K562 (cell line): Measurements from ENCODE around the gene NKD1. TPM values are rescaled to one million over a fixed set of nuclear protein-coding genes. Genes with fewer than 3 reads are reported as not detected.
A peak's percentile ranks its signal among the peaks of the same experiment; 100 is the strongest.

ENCODE experiments used
- ATAC-seq: fragments of 200-7000 bp; cut with Tn5 transposase; 3 replicates; pipeline ENCODE4 v1.9.1; 2020; ENCODE audit warnings: moderate library complexity
- BruUV-seq: library from RNA; stranded (reverse); fragments of 400-500 nt; replicated peaks from 2 replicates; lab custom pipeline; 2021; lab: Mats Ljungman, UMichigan
- CTCF ChIA-PET: fragments of 300-600 bp; formaldehyde crosslinking; extraction: SDS; loops from one replicate; lab custom pipeline; 2021; ENCODE audit warnings: low intra/inter-chr PET ratio; lab: Yijun Ruan, JAX
- POLR2A ChIA-PET: fragments of 300-600, 350-650 bp; sonication (Branson Sonifier 250); formaldehyde crosslinking; extraction: SDS; loops from one replicate; lab custom pipeline; 2021; ENCODE audit warnings: antibody characterized with exemption, inconsistent platforms; lab: Yijun Ruan, JAX
- DNase-seq, 4 experiments: peaks; one replicate each; pipeline versions ENCODE4 v3.0.0 to v3.0.0-alpha.2; 2011 to 2018; ENCODE audit warnings: low spot score in 3 of 4, mixed read lengths in 3 of 4; ENCODE audit errors: extremely low read depth in 1 of 4
- FAIRE-seq: peaks from 2 replicates; lab custom pipeline; 2011; peaks lifted over from hg19 to GRCh38; lab: Jason Lieb, UNC
- H2AFZ ChIP-seq: 2 replicates; pipeline ENCODE4 v1.6.0; 2011; ENCODE audit warnings: low read depth, low read length, control low read depth, inconsistent platforms
- H3K27ac ChIP-seq: fragments of 200-600 bp; 3 replicates; pipeline ENCODE4 v1.8.0; 2011; ENCODE audit warnings: low read depth, mild to moderate bottlenecking, control low read depth, inconsistent platforms, low read length, moderate library complexity, mixed read lengths; ENCODE audit errors: extremely low read depth
- H3K27me3 ChIP-seq, 2 experiments: fragments of 300-600 bp in 1 of 2; 2 replicates in 1 of 2; 3 replicates in 1 of 2; pipeline versions ENCODE4 v1.6.0 to v1.8.0; 2011; ENCODE audit warnings: inconsistent platforms in 2 of 2, low read length in 2 of 2, mild to moderate bottlenecking in 1 of 2, mixed read lengths in 1 of 2, moderate library complexity in 1 of 2; ENCODE audit not compliant: control insufficient read depth in 2 of 2, insufficient read depth in 2 of 2
- H3K36me3 ChIP-seq: fragments of 300-600 bp; 3 replicates; pipeline ENCODE4 v1.8.0; 2011; ENCODE audit warnings: mild to moderate bottlenecking, low read length, inconsistent platforms; ENCODE audit not compliant: control insufficient read depth, insufficient read depth
- H3K4me1 ChIP-seq, 2 experiments: fragments of 200-600 bp in 1 of 2; replicated peaks in 1 of 2; 2 replicates in 1 of 2; 3 replicates in 1 of 2; pipeline versions ENCODE4 v1.5.1 to v1.8.0; 2011; ENCODE audit warnings: inconsistent platforms in 2 of 2, low read length in 2 of 2, mild to moderate bottlenecking in 1 of 2, mixed read lengths in 1 of 2, moderate library complexity in 1 of 2; ENCODE audit not compliant: control insufficient read depth in 2 of 2, insufficient read depth in 2 of 2
- H3K4me2 ChIP-seq: 2 replicates; pipeline ENCODE4 v1.6.1; 2011; ENCODE audit warnings: low read length, control low read depth, inconsistent platforms, mixed read lengths; ENCODE audit not compliant: insufficient read depth
- H3K4me3 ChIP-seq: fragments of 200-600 bp; sonication (generic), shearing (Covaris generic); 2 replicates; pipeline ENCODE4 v1.5.1; 2016; ENCODE audit warnings: control low read depth, inconsistent platforms
- H3K79me2 ChIP-seq: fragments of 200-600 bp; 3 replicates; pipeline ENCODE4 v1.8.0; 2011; ENCODE audit warnings: low read length, inconsistent platforms; ENCODE audit not compliant: control insufficient read depth, insufficient read depth
- H3K9ac ChIP-seq, 2 experiments: 2 replicates each; pipeline versions ENCODE4 v1.6.0 to v1.6.1; 2011; ENCODE audit warnings: low read depth in 2 of 2, low read length in 2 of 2, control low read depth in 1 of 2, inconsistent platforms in 1 of 2, mild to moderate bottlenecking in 1 of 2, mixed read lengths in 1 of 2; ENCODE audit not compliant: insufficient read depth in 1 of 2
- H3K9me1 ChIP-seq: one replicate; pipeline ENCODE4 v1.6.0; 2011; ENCODE audit warnings: inconsistent platforms, mild to moderate bottlenecking, low read length, moderate library complexity; ENCODE audit not compliant: control insufficient read depth, insufficient read depth
- H3K9me3 ChIP-seq: replicated peaks from 2 replicates; pipeline ENCODE4 v1.5.1; 2011; ENCODE audit warnings: low read depth, low read length, inconsistent platforms; ENCODE audit not compliant: control insufficient read depth, insufficient read depth
- H4K20me1 ChIP-seq: replicated peaks from 2 replicates; pipeline ENCODE4 v1.6.1; 2011; ENCODE audit warnings: low read length, inconsistent platforms, mixed read lengths; ENCODE audit not compliant: control insufficient read depth, insufficient read depth
- BCOR ChIP-seq: fragments of 450-650 bp; IDR thresholded peaks from 2 replicates; pipeline ENCODE4 v1.6.1; 2016
- WGBS: fragments of 100-300 bp; shearing (Covaris generic); methylation state at CpG from one replicate; pipeline ENCODE4 v1.1.6; 2016; ENCODE audit warnings: low coverage, mixed read lengths; ENCODE audit not compliant: insufficient coverage; ENCODE audit errors: missing lambda C conversion rate; 5-methylcytosine and 5-hydroxymethylcytosine counted together
- in situ Hi-C: fragments of 300-500 bp; cut with MboI; formaldehyde crosslinking; loops from 4 replicates; pipeline ENCODE4 v1.15.0; 2018; ENCODE audit warnings: inconsistent platforms, mixed read lengths
- intact Hi-C: fragments of 100-400 bp; cut with micrococcal nuclease; formaldehyde crosslinking; loops from 2 replicates; pipeline ENCODE4 v1.14.2; 2022
- polyA plus RNA-seq, 8 experiments: library from polyadenylated mRNA; depleted of rRNA in 4 of 8; stranded (reverse) in 5 of 8; unstranded in 3 of 8; fragments of >200 nt; fragmentation: Nextera tagmentation in 2 of 8; fragmentation: Illumina TruSeq in 1 of 8; extraction: Ambion mirVana in 2 of 8; extraction: Trizol in 1 of 8; gene quantifications; 2 replicates each; pipeline versions ENCODE4 v1.2.1 to v1.2.3, GENCODE V29; 2011 to 2014; ENCODE audit warnings: inconsistent platforms in 1 of 8, missing spikeins in 1 of 8
- total RNA-seq, 7 experiments: library from RNA; depleted of rRNA in 6 of 7; stranded (reverse); fragments of >200 nt in 6 of 7; fragmentation: Illumina TruSeq in 2 of 7; extraction: Trizol in 2 of 7; gene quantifications; 2 replicates each; pipeline versions ENCODE4 v1.2.1 to v1.2.3, GENCODE V29; 2011 to 2021; ENCODE audit warnings: low replicate concordance in 1 of 7
- TF ChIP-seq, protein P1 (sequence below): conservative IDR thresholded peaks from 2 replicates; pipeline ENCODE4 v1.6.1; 2011; ENCODE audit warnings: low read depth, mild to moderate bottlenecking, low read length; ENCODE audit not compliant: control insufficient read depth

Gene NKD1
- total and polyA plus RNA-seq, 9 of the 15 experiments (the other 6 are each of a cell fraction or from before 2014, with no cell fraction given): under 0.01 to 0.24 (median 0.04) TPM; not detected in 2

DNA sequence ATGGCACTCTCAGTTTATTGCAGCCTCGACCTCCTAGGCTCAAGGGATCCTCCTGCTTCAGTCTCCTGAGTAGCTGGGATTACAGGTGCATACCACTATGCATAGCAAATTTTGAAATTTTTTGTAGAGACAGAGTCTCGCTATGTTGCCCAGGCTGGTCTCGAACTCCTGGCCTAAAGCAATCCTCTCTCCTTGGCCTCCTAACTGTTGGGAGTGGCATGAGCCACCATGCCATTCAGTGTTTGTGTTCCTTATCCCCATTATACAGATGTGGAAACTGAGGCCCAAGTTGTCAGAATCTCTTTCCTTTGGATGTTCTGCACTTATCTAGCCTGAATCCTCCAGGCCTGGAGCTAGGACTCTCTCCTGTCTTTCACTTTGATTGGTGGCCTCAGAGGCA, 40.8 kb upstream of the NKD1 start:
- no peaks in the 10 kb centered on the region for H3K9me3 ChIP-seq
- no peaks in the 10 kb centered on the region for H3K79me2 ChIP-seq
- POLR2A ChIA-PET: interaction anchor here (1.3 kb wide), 1 partner anchor 12 kb away, joined by 4 read pairs; no protein-coding TSS in a partner anchor
- ATAC-seq (no peak), DNase-seq (no peak), FAIRE-seq (no peak)
- 0 out of 2 replicates have a peak, but pooled peaks have one; percentile 40 for TF ChIP-seq BCOR
- TF ChIP-seq, protein P1, sequence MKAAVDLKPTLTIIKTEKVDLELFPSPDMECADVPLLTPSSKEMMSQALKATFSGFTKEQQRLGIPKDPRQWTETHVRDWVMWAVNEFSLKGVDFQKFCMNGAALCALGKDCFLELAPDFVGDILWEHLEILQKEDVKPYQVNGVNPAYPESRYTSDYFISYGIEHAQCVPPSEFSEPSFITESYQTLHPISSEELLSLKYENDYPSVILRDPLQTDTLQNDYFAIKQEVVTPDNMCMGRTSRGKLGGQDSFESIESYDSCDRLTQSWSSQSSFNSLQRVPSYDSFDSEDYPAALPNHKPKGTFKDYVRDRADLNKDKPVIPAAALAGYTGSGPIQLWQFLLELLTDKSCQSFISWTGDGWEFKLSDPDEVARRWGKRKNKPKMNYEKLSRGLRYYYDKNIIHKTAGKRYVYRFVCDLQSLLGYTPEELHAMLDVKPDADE: no peak
- 0 out of 2 replicates have a peak, but pooled peaks cover 4% of the 10 kb centered on the region for H4K20me1 ChIP-seq
- no peaks in the 10 kb centered on the region for H3K36me3 ChIP-seq
- H3K27me3 ChIP-seq: peaks cover 12 to 33% of the 10 kb centered on the region in 2 experiments; a peak in 3 of 5 replicates
- H3K9me1 ChIP-seq: no peaks in the 10 kb centered on the region
- H3K4me3 ChIP-seq: no peak overlapping the region
- no peak overlapping the region for H3K4me2 ChIP-seq
- in situ Hi-C loops (loop anchor here (25.0 kb wide), 1 partner anchor 295 kb away; no protein-coding TSS in a partner anchor), intact Hi-C loops (no loop called here)
- no TSS peak for BruUV-seq
- CTCF ChIA-PET: no interaction called here
- H3K4me1 ChIP-seq: no peaks in the 10 kb centered on the region; a peak in 1 of 5 replicates
- WGBS: 0% methylated on average over 3 of the region's 3 CpGs
- no peak overlapping the region for H3K27ac ChIP-seq
- H3K9ac ChIP-seq: no peak overlapping the region
- H2AFZ ChIP-seq: no peak overlapping the region
